PFSK-1 (cell line): Measurements from ENCODE around the gene PHF11.

Source experiments
- POLR2AphosphoS5 ChIP-seq: IDR thresholded peaks from 2 replicates; pipeline ENCODE4 v1.6.1; 2012; ENCODE audit warnings: low read depth, mild to moderate bottlenecking, control low read depth, low read length, moderate library complexity
- TAF1 ChIP-seq: IDR thresholded peaks from 2 replicates; pipeline ENCODE4 v1.6.1; 2012; ENCODE audit warnings: low read length, control low read depth, borderline replicate concordance; ENCODE audit not compliant: insufficient read depth
- TF ChIP-seq, protein P1 (sequence below), 2 experiments: IDR thresholded peaks; 2 replicates each; pipeline versions ENCODE4 v1.6.1 to v1.8.0; 2011 to 2012; ENCODE audit warnings: low read depth in 2 of 2, low read length in 2 of 2, control low read depth in 1 of 2, inconsistent platforms in 1 of 2, mild to moderate bottlenecking in 1 of 2, moderate library complexity in 1 of 2; ENCODE audit not compliant: insufficient read depth in 1 of 2

DNA sequence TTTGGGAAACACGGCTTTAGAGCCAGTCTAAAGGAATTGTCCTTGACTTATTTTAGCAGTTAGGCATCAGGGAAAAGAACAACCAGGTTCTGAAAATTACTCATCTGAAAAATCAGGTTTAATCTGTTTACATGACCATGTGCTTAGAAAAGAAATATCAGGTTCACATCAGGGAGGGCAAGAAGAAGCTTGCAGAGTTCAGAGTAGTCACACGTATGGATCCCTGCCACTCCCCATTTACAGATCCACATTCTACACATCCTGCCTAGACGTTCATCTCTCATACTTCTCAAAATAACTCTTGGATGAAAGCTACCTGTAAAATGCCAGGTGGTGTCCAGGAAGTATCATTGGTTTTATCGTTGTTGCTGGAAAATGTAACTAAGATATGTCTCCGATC is 14.0 kb upstream of the PHF11 start:
- TF ChIP-seq POLR2AphosphoS5, result no peak
- TF ChIP-seq TAF1, result no peak
- TF ChIP-seq, protein P1, sequence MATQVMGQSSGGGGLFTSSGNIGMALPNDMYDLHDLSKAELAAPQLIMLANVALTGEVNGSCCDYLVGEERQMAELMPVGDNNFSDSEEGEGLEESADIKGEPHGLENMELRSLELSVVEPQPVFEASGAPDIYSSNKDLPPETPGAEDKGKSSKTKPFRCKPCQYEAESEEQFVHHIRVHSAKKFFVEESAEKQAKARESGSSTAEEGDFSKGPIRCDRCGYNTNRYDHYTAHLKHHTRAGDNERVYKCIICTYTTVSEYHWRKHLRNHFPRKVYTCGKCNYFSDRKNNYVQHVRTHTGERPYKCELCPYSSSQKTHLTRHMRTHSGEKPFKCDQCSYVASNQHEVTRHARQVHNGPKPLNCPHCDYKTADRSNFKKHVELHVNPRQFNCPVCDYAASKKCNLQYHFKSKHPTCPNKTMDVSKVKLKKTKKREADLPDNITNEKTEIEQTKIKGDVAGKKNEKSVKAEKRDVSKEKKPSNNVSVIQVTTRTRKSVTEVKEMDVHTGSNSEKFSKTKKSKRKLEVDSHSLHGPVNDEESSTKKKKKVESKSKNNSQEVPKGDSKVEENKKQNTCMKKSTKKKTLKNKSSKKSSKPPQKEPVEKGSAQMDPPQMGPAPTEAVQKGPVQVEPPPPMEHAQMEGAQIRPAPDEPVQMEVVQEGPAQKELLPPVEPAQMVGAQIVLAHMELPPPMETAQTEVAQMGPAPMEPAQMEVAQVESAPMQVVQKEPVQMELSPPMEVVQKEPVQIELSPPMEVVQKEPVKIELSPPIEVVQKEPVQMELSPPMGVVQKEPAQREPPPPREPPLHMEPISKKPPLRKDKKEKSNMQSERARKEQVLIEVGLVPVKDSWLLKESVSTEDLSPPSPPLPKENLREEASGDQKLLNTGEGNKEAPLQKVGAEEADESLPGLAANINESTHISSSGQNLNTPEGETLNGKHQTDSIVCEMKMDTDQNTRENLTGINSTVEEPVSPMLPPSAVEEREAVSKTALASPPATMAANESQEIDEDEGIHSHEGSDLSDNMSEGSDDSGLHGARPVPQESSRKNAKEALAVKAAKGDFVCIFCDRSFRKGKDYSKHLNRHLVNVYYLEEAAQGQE (IDR thresholded peaks at IDR 0.05; ENCODE audit: insufficient read depth in 1 of 2, low read depth in 2 of 2, low read length in 2 of 2), result no peak
